A549 (cell line): Measurements from ENCODE around the gene CUX1. TPM values are rescaled to one million over a fixed set of nuclear protein-coding genes. Genes with fewer than 3 reads are reported as not detected.
"Not testable (repeated sequence)": the region's sequence is repeated elsewhere in the genome, so short reads cannot be mapped to it uniquely, and the experiment has no call there.

ENCODE experiments used
- ATAC-seq, 2 experiments: fragments of 200-7000 bp in 1 of 2; fragments of >200 bp in 1 of 2; cut with Nextera tagmentation in 1 of 2; cut with Tn5 transposase in 1 of 2; 3 replicates each; pipeline versions ENCODE4 v1.8.0 to v1.9.1; 2018 to 2020; ENCODE audit warnings: mild to moderate bottlenecking in 1 of 2, moderate library complexity in 1 of 2
- CTCF ChIA-PET: fragments of 300-600 bp; sonication (Branson Sonifier 250); formaldehyde crosslinking; extraction: SDS; loops from one replicate; lab custom pipeline; 2021; ENCODE audit warnings: antibody characterized with exemption, inconsistent platforms; lab: Yijun Ruan, JAX
- POLR2A ChIA-PET: fragments of 350-600 bp; formaldehyde crosslinking; extraction: SDS; loops from one replicate; lab custom pipeline; 2021; ENCODE audit warnings: antibody characterized with exemption, inconsistent platforms; lab: Yijun Ruan, JAX
- DNase-seq, 2 experiments: peaks; one replicate each; pipeline versions ENCODE4 v3.0.0 to v3.0.0-alpha.2; 2011 to 2016; ENCODE audit warnings: low read depth in 1 of 2, low spot score in 1 of 2
- FAIRE-seq: peaks from 2 replicates; lab custom pipeline; 2011; peaks lifted over from hg19 to GRCh38; lab: Jason Lieb, UNC
- H3K27ac ChIP-seq, 2 experiments: fragments of >200 bp; sonication (Bioruptor Twin); formaldehyde crosslinking; 3 replicates each; pipeline ENCODE4 v1.5.1; 2016 to 2017
- H3K4me1 ChIP-seq: fragments of >200 bp; sonication (Bioruptor Twin); formaldehyde crosslinking; 3 replicates; pipeline ENCODE4 v1.6.1; 2016
- H3K4me2 ChIP-seq: fragments of >200 bp; sonication (Bioruptor Twin); formaldehyde crosslinking; 3 replicates; pipeline ENCODE4 v1.6.1; 2016
- H3K4me3 ChIP-seq: fragments of >200 bp; sonication (Bioruptor Twin); formaldehyde crosslinking; 3 replicates; pipeline ENCODE4 v1.5.1; 2016
- H3K9me3 ChIP-seq: fragments of >200 bp; sonication (Bioruptor Twin); formaldehyde crosslinking; 3 replicates; pipeline ENCODE4 v1.6.1; 2016
- CTCF ChIP-seq: fragments of >200 bp; sonication (Bioruptor Twin); formaldehyde crosslinking; IDR thresholded peaks from 3 replicates; pipeline ENCODE4 v1.5.1; 2016
- EHF ChIP-seq: fragments of 250-450 bp; sonication (Bioruptor Pico); IDR thresholded peaks from 2 replicates; pipeline ENCODE4 v1.5.0; 2020; ENCODE audit warnings: mild to moderate bottlenecking
- ELK1 ChIP-seq: fragments of 150-350 bp; IDR thresholded peaks from 2 replicates; pipeline ENCODE4 v1.6.1; 2014; ENCODE audit warnings: low read depth, mild to moderate bottlenecking, low read length
- HES2 ChIP-seq: fragments of >200 bp; sonication (Bioruptor Twin); formaldehyde crosslinking; IDR thresholded peaks from 2 replicates; pipeline ENCODE4 v1.6.1; 2016
- HOXB5 ChIP-seq: fragments of 250-450 bp; sonication (Bioruptor Pico); IDR thresholded peaks from 2 replicates; pipeline ENCODE4 v1.5.0; 2020; ENCODE audit warnings: mild to moderate bottlenecking, moderate library complexity
- KDM5A ChIP-seq: fragments of 200-600 bp; sonication (generic); IDR thresholded peaks from 2 replicates; pipeline ENCODE4 v1.6.1; 2016; ENCODE audit warnings: antibody characterized with exemption, mild to moderate bottlenecking
- MAZ ChIP-seq: fragments of 150-350 bp; IDR thresholded peaks from 2 replicates; pipeline ENCODE4 v1.6.1; 2014; ENCODE audit warnings: antibody characterized with exemption, low read depth, low read length, borderline replicate concordance
- PBX3 ChIP-seq: IDR thresholded peaks from 2 replicates; pipeline ENCODE4 v1.6.1; 2012
- PHF8 ChIP-seq: fragments of 200-600 bp; sonication (generic); IDR thresholded peaks from 2 replicates; pipeline ENCODE4 v1.6.1; 2016; ENCODE audit warnings: low read depth, mild to moderate bottlenecking, antibody characterized with exemption, moderate library complexity, borderline replicate concordance
- POLR2AphosphoS2 ChIP-seq: conservative IDR thresholded peaks from 2 replicates; pipeline ENCODE4 v1.6.1; 2012; ENCODE audit warnings: low read length, improper control_type of control experiment, inconsistent platforms
- RARB ChIP-seq: fragments of 250-450 bp; sonication (Bioruptor Pico); IDR thresholded peaks from 2 replicates; pipeline ENCODE4 v1.8.0; 2021; ENCODE audit warnings: mild to moderate bottlenecking, moderate library complexity
- RCOR1 ChIP-seq: fragments of 150-350 bp; IDR thresholded peaks from 2 replicates; pipeline ENCODE4 v1.6.1; 2014; ENCODE audit warnings: antibody characterized with exemption, low read length, low read depth
- RFX5 ChIP-seq: fragments of 450-650 bp; IDR thresholded peaks from 2 replicates; pipeline ENCODE4 v1.7.1; 2014; ENCODE audit warnings: antibody characterized with exemption, mild to moderate bottlenecking, moderate library complexity
- TFCP2L1 ChIP-seq: fragments of 250-450 bp; sonication (Bioruptor Pico); IDR thresholded peaks from 2 replicates; pipeline ENCODE4 v1.5.0; 2021; ENCODE audit warnings: mild to moderate bottlenecking
- TP53 ChIP-seq: fragments of 250-450 bp; sonication (Bioruptor Pico); IDR thresholded peaks from 2 replicates; pipeline ENCODE4 v1.5.0; 2021; ENCODE audit warnings: mild to moderate bottlenecking, moderate library complexity
- ZSCAN20 ChIP-seq: fragments of 250-450 bp; sonication (Bioruptor Pico); IDR thresholded peaks from 2 replicates; pipeline ENCODE4 v1.8.0; 2022; ENCODE audit warnings: mild to moderate bottlenecking, moderate library complexity
- WGBS: methylation state at CpG from one replicate; pipeline ENCODE4 v1.1.6; 2017; ENCODE audit errors: missing lambda C conversion rate; 5-methylcytosine and 5-hydroxymethylcytosine counted together
- polyA plus RNA-seq, 4 experiments: library from polyadenylated mRNA; depleted of rRNA in 3 of 4; stranded (reverse); fragments of >200 nt; fragmentation: RNase III in 1 of 4; extraction: RNeasy Plus Mini Kit Qiagen cat#74134 plus additional on column Dnase treatment in 1 of 4; gene quantifications; 2 replicates in 3 of 4; 3 replicates in 1 of 4; pipeline ENCODE4 v1.2.3, GENCODE V29; 2011 to 2017

Gene CUX1
- polyA plus RNA-seq, 2 of the 4 experiments (the other 2 are of a cell fraction): 32.7 to 33.4 TPM

- 94% methylated on average over 8 of the region's 8 CpGs for WGBS
- TF ChIP-seq CTCF (no peak), PHF8 (no peak), TFCP2L1 (CRISPR knock-in tag) (no peak), POLR2AphosphoS2 (no peak), EHF (no peak), PBX3 (no peak), ELK1 (no peak), HES2 (no peak), RARB (CRISPR knock-in tag) (no peak), RFX5 (no peak), HOXB5 (CRISPR knock-in tag) (no peak), ZSCAN20 (CRISPR knock-in tag) (no peak), TP53 (no peak), RCOR1 (no peak), MAZ (no peak), KDM5A (no peak)
- no peak overlapping the region for H3K27ac ChIP-seq
- peaks cover 11% of the 10 kb centered on the region for H3K4me1 ChIP-seq
- ChIA-PET POLR2A (no interaction called here), CTCF (interaction anchor here (0.8 to 1.8 kb wide), 3 partner anchors 8 to 34 kb away, joined by 3 to 6 read pairs (median 4); no protein-coding TSS in a partner anchor)
- no peak overlapping the region for H3K4me3 ChIP-seq
- H3K9me3 ChIP-seq: peaks cover 46% of the 10 kb centered on the region
- FAIRE-seq (no peak), DNase-seq (no peak), ATAC-seq (no peak)
- no peak overlapping the region for H3K4me2 ChIP-seq
Measured at GRCh38 chr7:101848208-101848951, 31.0 kb downstream of the CUX1 start.

GRCh38 chr7:101849314-101849713 is 31.9 kb downstream of the CUX1 start:
- POLR2A ChIA-PET, H3K4me2 ChIP-seq, DNase-seq, H3K4me3 ChIP-seq, FAIRE-seq, ATAC-seq, H3K27ac ChIP-seq: not testable (repeated sequence)
- H3K4me1 ChIP-seq: peaks cover 16% of the 10 kb centered on the region
- H3K9me3 ChIP-seq: peaks cover 45% of the 10 kb centered on the region
- CTCF ChIA-PET: interaction anchor here (0.6 to 1.3 kb wide), 2 partner anchors 11 to 31 kb away, joined by 3 to 4 read pairs; no protein-coding TSS in a partner anchor
- WGBS: 100% methylated on average over 2 of the region's 2 CpGs

GRCh38 chr7:101852364-101852763 is 34.9 kb downstream of the CUX1 start:
- H3K4me3 ChIP-seq, H3K4me2 ChIP-seq, DNase-seq, POLR2A ChIA-PET, ATAC-seq, H3K27ac ChIP-seq, FAIRE-seq, CTCF ChIA-PET: not testable (repeated sequence)
- WGBS: 93% methylated on average over 5 of the region's 5 CpGs
- H3K9me3 ChIP-seq: peaks cover 18% of the 10 kb centered on the region
- peaks cover 43% of the 10 kb centered on the region for H3K4me1 ChIP-seq
